GM20000 (cell line): Measurements from ENCODE around the gene ARMC2.

ENCODE experiments used
- DNase-seq: peaks from one replicate; pipeline ENCODE4 v3.0.0; 2012; ENCODE audit warnings: low spot score
- CTCF ChIP-seq: IDR thresholded peaks from 2 replicates; pipeline ENCODE4 v1.5.1; 2012; ENCODE audit warnings: mild to moderate bottlenecking, control low read depth; ENCODE audit errors: extremely low read depth, missing control alignments

The ARMC2 gene

GRCh38 chr6:108996208-108996607 lies 148.0 kb downstream of the ARMC2 start:
- no peak for DNase-seq
- no peak for TF ChIP-seq CTCF

- DNase-seq, result no peak
- no peak for TF ChIP-seq CTCF
Measured at GRCh38 chr6:108998485-108998884, 150.3 kb downstream of the ARMC2 start.

- no peak for TF ChIP-seq CTCF
- DNase-seq, result no peak
Measured at GRCh38 chr6:108999428-108999827, 151.2 kb downstream of the ARMC2 start.

GRCh38 chr6:109000289-109000688 lies 152.1 kb downstream of the ARMC2 start:
- DNase-seq, result no peak
- no peak for TF ChIP-seq CTCF

- no peak for TF ChIP-seq CTCF
- DNase-seq, result no peak
Measured at GRCh38 chr6:109001291-109001894, 153.2 kb downstream of the ARMC2 start.

- no peak for TF ChIP-seq CTCF
- no peak for DNase-seq
Measured at GRCh38 chr6:109002051-109002697, 154.0 kb downstream of the ARMC2 start.

- no peak for TF ChIP-seq CTCF
- DNase-seq, result no peak
Measured at GRCh38 chr6:109002882-109003281, 154.7 kb downstream of the ARMC2 start.
